ENCODE results near the gene RIPOR3.

DNA sequence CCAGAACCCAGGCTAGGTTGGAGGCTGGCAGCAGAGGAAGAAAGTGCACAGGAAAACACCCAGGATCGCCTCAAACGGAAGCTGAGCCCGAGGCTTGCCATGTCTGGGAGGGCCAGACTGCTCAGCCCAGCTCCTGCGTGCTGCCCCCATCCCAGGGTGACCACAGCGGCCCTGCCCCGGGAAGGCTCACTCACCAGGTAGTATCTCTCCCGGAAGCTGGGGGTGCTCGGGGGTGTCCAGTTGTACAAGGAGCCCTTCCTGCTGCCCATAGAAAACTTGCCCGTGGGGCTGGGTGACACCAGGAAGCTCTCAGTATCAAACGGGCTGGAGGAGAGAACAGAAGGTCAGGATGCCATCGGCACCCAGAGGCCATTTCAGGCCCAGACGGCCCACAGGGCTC, 86.9 kb downstream of the RIPOR3 start:
- TF ChIP-seq, protein P1, sequence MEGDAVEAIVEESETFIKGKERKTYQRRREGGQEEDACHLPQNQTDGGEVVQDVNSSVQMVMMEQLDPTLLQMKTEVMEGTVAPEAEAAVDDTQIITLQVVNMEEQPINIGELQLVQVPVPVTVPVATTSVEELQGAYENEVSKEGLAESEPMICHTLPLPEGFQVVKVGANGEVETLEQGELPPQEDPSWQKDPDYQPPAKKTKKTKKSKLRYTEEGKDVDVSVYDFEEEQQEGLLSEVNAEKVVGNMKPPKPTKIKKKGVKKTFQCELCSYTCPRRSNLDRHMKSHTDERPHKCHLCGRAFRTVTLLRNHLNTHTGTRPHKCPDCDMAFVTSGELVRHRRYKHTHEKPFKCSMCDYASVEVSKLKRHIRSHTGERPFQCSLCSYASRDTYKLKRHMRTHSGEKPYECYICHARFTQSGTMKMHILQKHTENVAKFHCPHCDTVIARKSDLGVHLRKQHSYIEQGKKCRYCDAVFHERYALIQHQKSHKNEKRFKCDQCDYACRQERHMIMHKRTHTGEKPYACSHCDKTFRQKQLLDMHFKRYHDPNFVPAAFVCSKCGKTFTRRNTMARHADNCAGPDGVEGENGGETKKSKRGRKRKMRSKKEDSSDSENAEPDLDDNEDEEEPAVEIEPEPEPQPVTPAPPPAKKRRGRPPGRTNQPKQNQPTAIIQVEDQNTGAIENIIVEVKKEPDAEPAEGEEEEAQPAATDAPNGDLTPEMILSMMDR (IDR thresholded peaks at IDR 0.05), result no peak
- no peak for TF ChIP-seq POLR2A (IDR thresholded peaks at IDR 0.05)
